Cardiac muscle cell (in vitro differentiated cells and primary cell): Measurements from ENCODE around the gene DDX11. TPM values are rescaled to one million over a fixed set of nuclear protein-coding genes. Genes with fewer than 3 reads are reported as not detected.

ENCODE experiments used
- DNase-seq, 2 donors: peaks; one replicate each; pipeline versions ENCODE4 v3.0.0 to v3.0.0-alpha.2; 2010 to 2017; ENCODE audit warnings: low read depth in 1 of 2, low spot score in 1 of 2
- H3K27ac ChIP-seq: fragments of 200-600 bp; sonication (generic); 2 replicates; pipeline ENCODE4 v1.5.1; 2016
- H3K27me3 ChIP-seq: fragments of 200-600 bp; sonication (generic); 2 replicates; pipeline ENCODE4 v1.6.0; 2016; ENCODE audit warnings: control low read depth
- H3K36me3 ChIP-seq: fragments of 200-600 bp; sonication (generic); 2 replicates; pipeline ENCODE4 v1.5.1; 2016; ENCODE audit warnings: control low read depth
- H3K4me1 ChIP-seq: fragments of 200-600 bp; sonication (generic); 2 replicates; pipeline ENCODE4 v1.8.1; 2017; ENCODE audit warnings: low read depth, mild to moderate bottlenecking, mixed run types
- H3K4me3 ChIP-seq: fragments of 200-600 bp; sonication (generic); 2 replicates; pipeline ENCODE4 v1.5.1; 2016; ENCODE audit warnings: mild to moderate bottlenecking
- H3K9me3 ChIP-seq: fragments of 200-600 bp; sonication (generic); 2 replicates; pipeline ENCODE4 v1.5.1; 2017; ENCODE audit warnings: low read depth, mild to moderate bottlenecking, control low read depth
- CTCF ChIP-seq: IDR thresholded peaks from 2 replicates; pipeline ENCODE4 v1.5.1; 2012; ENCODE audit warnings: low read depth, mild to moderate bottlenecking, low read length
- polyA plus RNA-seq: library from polyadenylated mRNA; unstranded; fragments of >200 nt; fragmentation: Nextera tagmentation; extraction: Ambion mirVana; gene quantifications from 2 replicates; pipeline ENCODE4 v1.2.1, GENCODE V29; 2016
- total RNA-seq: library from RNA; depleted of rRNA; stranded (reverse); fragments of >200 nt; gene quantifications from 2 replicates; pipeline ENCODE4 v1.2.3, GENCODE V29; 2016

Gene DDX11
- total and polyA plus RNA-seq, 2 experiments from 2014 or later: 41.8 to 46.0 TPM

DNA sequence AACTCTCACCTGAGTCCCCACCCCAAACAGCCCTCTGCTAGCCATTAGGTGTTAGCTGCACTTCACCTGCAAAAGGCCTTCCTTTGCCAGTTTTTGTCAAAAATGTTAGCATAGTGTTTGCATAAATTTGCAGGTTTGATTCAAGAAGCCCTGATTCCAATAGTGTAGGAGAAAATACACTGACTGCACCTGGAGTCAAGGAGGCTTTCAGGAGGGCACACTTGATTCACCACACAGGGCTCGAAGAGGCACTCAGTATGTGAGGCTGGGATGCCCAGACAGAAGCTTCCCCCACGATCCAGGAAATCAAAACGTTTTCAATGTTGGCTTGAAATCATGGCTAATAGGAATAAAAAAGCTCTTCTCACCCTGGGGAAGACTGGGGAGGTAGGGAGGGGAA, 40.5 kb upstream of the DDX11 start:
- DNase-seq: no peak

GRCh38 chr12:31033681-31034080, 40.0 kb upstream of the DDX11 start:
- H3K27ac ChIP-seq: no peak overlapping the region
- DNase-seq: no peak
- TF ChIP-seq CTCF: no peak
- no peaks in the 10 kb centered on the region for H3K27me3 ChIP-seq
- H3K4me1 ChIP-seq: peaks cover 24% of the 10 kb centered on the region
- no peaks in the 10 kb centered on the region for H3K9me3 ChIP-seq
- H3K36me3 ChIP-seq: no peaks in the 10 kb centered on the region
- no peak overlapping the region for H3K4me3 ChIP-seq

More for the DNA sequence above, 40.5 kb upstream of the DDX11 start:
- Histone ChIP-seq H3K9me3 (no peaks in the 10 kb centered on the region), H3K27me3 (no peaks in the 10 kb centered on the region), H3K36me3 (no peaks in the 10 kb centered on the region), H3K27ac (no peak overlapping the region), H3K4me3 (no peak overlapping the region), H3K4me1 (peaks cover 24% of the 10 kb centered on the region)
- no peak for TF ChIP-seq CTCF

- no peak for TF ChIP-seq CTCF
- no peak for DNase-seq
These were observed 39.3 kb upstream of the DDX11 start for GRCh38 chr12:31034372-31034771.

GRCh38 chr12:31035226-31035625, 38.4 kb upstream of the DDX11 start:
- TF ChIP-seq CTCF: no peak
- H3K9me3 ChIP-seq: no peaks in the 10 kb centered on the region
- H3K27ac ChIP-seq: no peak overlapping the region
- H3K4me3 ChIP-seq: no peak overlapping the region
- no peak for DNase-seq
- H3K4me1 ChIP-seq: peaks cover 11% of the 10 kb centered on the region
- no peaks in the 10 kb centered on the region for H3K36me3 ChIP-seq
- H3K27me3 ChIP-seq: no peaks in the 10 kb centered on the region

More at GRCh38 chr12:31034372-31034771, 39.3 kb upstream of the DDX11 start:
- Histone ChIP-seq H3K4me1 (peaks cover 19% of the 10 kb centered on the region), H3K4me3 (no peak overlapping the region), H3K27me3 (no peaks in the 10 kb centered on the region), H3K27ac (no peak overlapping the region), H3K36me3 (no peaks in the 10 kb centered on the region), H3K9me3 (no peaks in the 10 kb centered on the region)

DNA sequence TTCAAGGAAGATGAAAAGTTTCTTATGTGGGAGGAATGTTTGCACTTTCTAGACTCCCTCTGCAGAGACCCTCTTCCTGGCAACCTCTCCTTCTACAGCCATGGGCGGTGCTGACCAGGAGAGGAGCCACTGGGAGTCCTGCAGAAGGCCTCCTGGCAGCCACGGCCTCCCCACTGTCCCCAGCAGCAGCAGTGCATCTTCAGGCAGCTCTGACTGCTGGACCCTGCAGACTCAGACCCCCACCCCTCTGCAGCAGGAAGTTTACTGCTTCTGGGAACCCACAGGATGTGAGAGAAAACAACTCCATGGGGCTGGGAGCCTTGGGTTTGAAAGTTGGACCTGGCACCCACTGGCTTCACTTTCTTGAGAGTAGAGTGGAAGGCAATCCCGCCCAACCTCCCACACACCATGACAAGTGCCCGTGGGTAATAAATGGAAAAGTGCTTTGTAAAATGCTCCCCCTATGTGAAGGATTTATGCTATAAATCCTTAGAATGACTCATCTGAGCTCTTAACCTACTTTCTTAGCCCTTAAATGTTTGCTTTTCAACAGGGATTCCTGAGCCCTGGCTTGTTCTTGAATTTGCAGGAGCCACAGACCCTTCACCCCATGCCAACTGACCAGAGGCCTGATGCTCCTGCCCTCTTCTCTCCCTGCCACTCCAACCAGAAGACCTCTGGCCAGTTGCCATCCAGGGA, 37.5 kb upstream of the DDX11 start:
- TF ChIP-seq CTCF: no peak
- no peak overlapping the region for H3K4me3 ChIP-seq
- H3K9me3 ChIP-seq: no peaks in the 10 kb centered on the region
- no peak for DNase-seq
- peaks cover 11% of the 10 kb centered on the region for H3K4me1 ChIP-seq
- no peaks in the 10 kb centered on the region for H3K27me3 ChIP-seq
- H3K27ac ChIP-seq: no peak overlapping the region
- H3K36me3 ChIP-seq: no peaks in the 10 kb centered on the region

- Histone ChIP-seq H3K27ac (no peak overlapping the region), H3K4me1 (peaks cover 8% of the 10 kb centered on the region), H3K27me3 (no peaks in the 10 kb centered on the region), H3K9me3 (no peaks in the 10 kb centered on the region), H3K4me3 (no peak overlapping the region), H3K36me3 (no peaks in the 10 kb centered on the region)
- TF ChIP-seq CTCF: no peak
- no peak for DNase-seq
These were observed 36.6 kb upstream of the DDX11 start for GRCh38 chr12:31037028-31037427.
